PC-3 (cell line): ENCODE results near the gene SERBP1.

Experiments
- EZH2 ChIP-seq: fragments of 300-600 bp; sonication (generic); IDR thresholded peaks from one replicate; pipeline ENCODE4 v1.6.1; 2017; ENCODE audit warnings: antibody characterized with exemption, mild to moderate bottlenecking, low read length; ENCODE audit not compliant: unreplicated experiment
- EZH2phosphoT487 ChIP-seq: fragments of 300-600 bp; sonication (generic); IDR thresholded peaks from 2 replicates; pipeline ENCODE4 v1.6.1; 2018; ENCODE audit warnings: mild to moderate bottlenecking, antibody characterized with exemption, low read length, borderline replicate concordance
- TF ChIP-seq, protein P1 (sequence below): fragments of 300-600 bp; sonication (generic); conservative IDR thresholded peaks from 2 replicates; pipeline ENCODE4 v1.5.1; 2017; ENCODE audit warnings: antibody characterized with exemption, low read depth, mild to moderate bottlenecking, low read length

- TF ChIP-seq, protein P1, sequence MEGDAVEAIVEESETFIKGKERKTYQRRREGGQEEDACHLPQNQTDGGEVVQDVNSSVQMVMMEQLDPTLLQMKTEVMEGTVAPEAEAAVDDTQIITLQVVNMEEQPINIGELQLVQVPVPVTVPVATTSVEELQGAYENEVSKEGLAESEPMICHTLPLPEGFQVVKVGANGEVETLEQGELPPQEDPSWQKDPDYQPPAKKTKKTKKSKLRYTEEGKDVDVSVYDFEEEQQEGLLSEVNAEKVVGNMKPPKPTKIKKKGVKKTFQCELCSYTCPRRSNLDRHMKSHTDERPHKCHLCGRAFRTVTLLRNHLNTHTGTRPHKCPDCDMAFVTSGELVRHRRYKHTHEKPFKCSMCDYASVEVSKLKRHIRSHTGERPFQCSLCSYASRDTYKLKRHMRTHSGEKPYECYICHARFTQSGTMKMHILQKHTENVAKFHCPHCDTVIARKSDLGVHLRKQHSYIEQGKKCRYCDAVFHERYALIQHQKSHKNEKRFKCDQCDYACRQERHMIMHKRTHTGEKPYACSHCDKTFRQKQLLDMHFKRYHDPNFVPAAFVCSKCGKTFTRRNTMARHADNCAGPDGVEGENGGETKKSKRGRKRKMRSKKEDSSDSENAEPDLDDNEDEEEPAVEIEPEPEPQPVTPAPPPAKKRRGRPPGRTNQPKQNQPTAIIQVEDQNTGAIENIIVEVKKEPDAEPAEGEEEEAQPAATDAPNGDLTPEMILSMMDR = no peak
- TF ChIP-seq EZH2phosphoT487 = no peak
- no peak for TF ChIP-seq EZH2
Measured at GRCh38 chr1:67432745-67433144, 2.5 kb upstream of the SERBP1 start.
